ENCODE results near the gene POLD4.

POLD4 gene

DNA sequence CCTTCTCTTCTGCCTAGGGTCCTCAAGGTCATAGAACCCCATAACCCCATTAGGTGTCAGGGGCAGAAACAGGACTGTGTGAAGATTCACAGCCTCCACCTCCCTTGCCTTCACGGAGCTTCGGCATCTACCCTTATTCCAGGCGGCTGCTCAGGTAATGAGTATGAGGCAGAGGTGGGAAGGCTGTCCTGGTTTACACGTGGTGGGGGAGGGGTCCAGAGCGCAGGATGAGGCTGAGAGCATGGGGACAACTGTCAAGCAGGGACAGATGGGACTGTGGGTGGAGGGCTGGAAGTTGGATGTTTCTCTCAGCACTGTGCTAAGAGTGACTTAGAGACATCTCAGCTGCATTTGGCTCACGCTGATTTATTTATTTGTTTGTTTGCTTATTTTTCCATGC lies 34.2 kb upstream of the POLD4 start:
- DNase-seq = no peak

DNA sequence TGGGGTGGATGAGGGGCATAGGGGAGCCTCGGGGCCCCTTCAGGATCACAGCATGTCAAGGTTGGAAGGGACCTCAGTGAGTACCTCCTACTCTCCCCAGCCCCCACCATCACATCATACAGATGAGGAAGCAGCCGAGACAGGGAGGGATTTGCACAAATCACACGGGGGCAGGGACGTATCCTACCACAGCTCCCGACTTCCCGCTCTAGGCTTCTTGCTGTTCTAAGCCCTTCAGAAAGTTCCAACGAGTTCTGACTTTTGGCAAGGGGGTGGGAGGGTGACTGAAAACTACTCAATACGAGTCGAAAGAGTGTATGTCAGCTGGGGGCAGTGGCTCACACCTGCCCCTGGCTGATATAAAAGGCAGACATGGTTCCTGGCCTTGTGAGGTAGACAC lies 33.7 kb upstream of the POLD4 start:
- no peak for DNase-seq

DNA sequence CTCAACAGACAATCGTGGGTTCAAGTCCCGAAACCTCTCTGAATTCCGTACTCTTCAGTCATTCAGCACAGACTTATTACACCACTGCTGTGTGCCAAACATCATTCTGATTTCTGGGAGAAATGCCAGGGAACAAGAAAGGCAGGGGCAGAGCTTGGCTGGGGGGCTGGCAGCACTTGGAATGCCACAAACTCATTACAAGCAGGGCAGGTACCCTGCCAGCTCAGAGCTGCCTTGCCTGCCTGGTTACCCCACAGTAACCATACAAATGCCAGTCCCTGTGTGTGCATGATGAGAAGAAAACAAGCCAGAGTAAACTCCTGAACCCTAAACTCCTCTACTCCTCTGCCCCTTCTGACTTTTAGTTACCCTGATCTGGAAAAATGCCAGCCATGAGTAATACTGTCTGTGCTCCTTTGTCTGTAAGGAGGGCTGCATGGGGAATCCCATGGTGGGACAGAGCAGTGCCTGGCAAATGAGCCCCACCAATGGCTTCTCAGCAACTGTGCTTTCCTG lies 31.6 kb upstream of the POLD4 start:
- DNase-seq = peak; percentile 69

DNA sequence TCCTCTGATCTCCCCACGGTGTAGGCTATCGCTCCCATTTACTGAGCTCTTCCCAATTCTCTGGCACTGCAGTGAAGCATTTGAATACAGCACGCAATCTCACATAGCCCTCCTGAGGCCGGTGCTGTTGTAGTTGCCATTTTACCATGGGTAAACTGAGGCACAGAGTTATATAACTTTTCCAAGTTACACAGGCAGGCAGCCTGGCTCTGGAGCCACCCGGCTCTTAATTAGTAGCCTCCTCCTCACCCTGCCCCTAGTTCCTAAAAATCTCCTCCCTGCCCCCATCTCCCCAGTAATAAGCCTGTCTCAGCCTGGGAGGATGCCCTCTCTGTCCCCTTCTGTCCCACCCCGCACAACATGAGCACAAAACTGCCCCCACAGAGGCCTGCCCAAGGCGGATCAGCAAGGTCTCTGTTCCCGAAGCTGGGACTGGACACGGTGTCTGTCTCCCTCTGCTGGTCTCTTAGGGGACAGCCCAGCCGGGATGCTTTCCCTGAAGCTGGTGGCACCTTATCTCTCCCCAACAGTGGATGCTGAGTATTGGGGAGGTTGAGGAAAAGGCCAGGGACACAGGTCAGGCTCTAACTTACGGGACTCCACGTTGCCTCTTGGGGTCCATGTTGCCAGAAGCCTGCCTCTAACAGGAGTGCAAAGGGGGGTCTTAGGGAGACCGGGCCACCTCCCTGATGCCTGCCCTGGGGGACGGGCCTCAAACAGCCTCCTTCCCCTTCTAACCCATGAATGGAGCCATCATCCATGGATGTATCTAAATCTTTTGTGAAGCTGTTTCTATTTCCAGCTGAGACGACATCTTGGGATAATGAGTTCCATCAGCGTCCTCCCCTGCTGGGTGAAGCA lies 29.2 kb upstream of the POLD4 start:
- DNase-seq = peak; percentile 75

DNA sequence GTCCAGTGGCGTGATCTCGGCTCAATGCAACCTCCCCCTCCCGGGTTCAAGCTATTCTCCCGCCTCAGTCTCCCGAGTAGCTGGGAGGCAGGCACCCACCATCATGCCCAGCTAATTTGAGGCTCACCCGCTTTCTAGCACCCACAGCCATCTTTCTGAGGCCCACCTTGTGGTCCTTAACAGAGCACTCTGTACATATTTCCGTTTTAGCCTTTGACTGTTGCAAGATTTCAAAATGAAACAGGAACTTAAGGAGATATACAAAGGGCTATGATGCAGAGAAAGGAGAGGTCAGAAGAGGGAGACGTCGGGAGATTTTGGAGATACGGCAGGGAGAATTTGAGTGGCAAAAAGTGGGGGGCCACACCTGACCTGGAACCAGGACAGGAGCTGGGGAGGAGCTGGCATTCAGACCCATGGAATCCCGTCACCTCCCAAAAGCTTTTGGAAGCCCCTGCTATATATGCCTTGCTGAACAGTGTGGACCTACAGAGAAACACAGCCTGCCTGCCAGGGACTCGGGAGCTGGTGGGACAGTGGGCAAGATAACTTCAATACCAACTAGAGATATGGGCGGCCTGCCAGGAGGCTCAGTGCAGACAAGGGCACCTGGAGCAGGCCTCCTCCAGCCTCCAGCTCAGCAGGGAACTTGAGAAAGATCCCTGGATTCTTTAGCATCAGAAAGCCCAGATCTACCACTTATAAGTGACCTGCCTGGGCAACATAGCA lies 28.1 kb upstream of the POLD4 start:
- no peak for DNase-seq

DNA sequence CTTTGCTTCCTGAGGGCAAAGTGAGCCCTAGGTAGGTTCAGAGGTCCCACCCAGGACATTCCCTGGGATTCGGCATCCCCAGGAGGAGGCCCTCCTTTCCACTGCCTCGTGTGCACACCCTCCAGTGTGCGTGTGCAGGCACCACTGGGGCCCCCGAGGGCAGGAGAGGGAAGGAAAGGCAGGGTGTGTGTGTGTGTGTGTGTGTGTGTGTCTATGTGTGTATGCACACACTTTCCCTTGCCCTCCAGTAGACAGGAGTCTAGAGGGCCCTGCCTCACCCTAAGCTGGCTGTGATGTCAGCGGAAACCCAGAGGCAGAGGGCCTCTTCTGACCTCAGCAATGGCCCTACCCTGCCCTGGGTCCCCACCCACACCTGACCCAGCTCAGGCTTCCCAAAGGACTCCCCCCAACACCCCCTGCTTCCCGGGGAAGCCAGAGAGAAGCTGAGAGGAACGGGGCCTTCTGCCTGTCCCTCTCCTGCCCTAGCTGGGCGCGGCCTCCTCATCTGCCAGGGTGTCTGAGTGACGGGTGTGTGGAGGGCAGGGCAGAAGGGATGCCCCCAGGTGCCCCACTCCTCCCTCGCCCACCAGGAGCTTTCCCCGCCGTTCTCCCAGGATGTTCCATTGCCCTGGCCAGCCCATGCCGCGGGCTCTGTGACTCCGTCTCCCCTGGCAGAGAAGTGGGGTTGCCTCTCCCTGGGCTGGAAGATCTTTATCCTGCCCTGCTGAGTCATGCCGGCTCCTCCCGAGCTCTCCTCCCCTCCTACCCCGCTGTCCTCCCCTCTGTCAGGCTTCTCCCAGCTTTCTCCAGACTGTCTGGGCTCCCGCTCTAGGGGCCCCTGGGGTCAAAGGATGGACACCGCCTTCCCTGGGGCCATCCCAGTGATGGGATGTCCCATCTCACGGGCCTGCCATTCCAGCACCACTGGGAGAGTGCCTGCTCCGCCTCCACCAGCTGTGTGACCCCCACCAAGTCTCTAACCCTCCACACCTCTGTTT lies 26.0 kb upstream of the POLD4 start:
- DNase-seq = peak; percentile 61

DNA sequence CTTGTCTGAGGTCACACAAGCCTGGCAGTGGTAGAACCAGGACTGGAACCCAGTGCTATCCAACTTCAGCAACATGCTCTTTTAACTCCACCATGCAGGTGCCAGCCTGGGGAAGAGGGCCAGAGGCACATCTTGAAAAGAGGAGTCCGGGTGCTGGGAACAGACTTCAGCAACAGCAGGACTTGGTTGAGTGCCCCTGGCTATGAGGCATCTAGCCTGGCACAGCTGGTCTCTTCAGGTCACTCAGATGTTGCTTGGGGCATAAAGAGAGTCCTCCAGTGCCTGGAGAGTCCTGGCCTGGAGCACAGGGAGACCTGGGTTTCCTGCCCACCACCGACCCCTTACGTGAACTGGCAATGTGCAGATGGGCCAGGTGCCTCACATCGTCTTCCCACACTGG lies 25.2 kb upstream of the POLD4 start:
- no peak for DNase-seq

DNA sequence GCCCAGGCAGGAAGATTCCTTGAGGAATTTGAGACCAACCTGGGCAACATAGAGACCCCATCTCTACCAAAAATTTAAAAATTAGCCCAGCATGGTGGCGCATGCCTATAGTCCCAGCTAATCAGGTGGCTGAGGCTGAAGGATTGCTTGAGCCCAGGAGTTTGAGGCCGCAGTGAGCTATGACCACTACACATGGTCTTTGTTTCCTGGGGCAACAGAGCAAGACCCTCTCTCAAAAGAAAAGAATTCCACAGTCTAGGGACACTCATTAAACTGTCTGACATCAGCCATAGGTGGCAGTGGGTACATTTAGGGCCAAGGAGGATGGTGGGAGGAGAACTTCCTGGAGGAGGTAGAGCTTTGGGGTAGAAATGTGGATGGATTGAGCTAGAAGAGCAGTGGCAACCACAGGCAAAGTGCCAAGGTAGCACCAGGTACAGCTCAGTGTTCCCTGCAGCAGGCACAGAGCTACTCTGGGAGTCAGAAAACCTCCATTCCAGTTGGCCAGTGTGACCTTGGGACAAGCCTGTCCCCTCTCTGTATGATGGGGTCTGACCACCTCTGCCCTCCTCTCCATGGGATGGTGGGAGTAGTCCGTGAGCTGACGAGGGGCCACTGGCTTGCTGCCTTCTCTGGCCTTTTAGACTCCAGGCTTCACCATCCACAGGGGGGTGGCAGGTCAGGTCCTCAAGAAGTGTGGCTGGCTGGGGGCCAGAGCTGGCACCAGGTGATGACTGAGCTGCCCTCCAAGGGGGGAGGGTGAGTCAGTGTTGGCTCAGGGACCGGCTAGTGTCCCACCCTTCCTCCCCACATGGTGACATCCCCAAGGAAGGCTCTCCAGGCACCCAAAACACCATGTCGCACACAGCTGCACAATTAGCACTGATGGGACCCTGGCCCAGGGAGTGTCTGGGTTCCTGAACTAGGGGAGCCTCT lies 23.8 kb upstream of the POLD4 start:
- no peak for DNase-seq

DNA sequence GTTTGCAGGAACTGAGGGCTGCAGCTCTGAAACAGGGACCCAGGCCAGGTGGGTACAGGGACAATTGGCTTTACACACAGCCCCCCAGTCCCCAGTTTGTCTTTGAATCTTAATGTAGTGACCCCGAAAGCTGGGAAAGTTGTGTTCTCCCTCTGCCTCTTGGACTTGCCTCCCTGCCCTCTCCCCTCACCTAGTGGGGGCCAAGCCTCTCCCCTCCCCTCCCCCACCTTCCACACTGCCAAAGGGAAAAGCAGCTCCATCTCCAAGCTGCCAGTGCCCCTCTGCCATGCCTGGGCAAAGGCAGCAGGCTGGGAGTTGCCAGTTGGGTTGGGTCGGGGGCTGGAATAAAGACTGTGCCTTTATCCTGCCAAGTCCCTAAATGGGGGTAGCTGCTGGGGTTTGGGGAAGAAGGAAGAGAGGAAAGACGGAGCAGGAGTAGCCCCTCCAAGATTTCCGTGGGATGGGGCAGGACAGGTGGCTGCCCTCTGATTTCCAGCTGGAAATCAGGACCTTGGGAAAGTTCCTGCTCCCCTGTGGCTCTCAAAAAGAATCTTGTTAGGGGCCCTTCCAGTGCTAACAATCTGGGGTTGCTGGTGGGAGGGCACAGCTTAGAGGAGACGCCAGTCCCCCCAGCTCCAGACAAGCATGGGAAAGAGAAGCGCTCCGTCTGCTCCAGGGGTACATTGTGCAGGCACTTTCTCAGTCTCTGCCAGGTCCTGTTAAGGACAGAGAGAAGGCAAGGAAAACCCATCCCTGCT lies 22.9 kb upstream of the POLD4 start:
- DNase-seq = no peak

DNA sequence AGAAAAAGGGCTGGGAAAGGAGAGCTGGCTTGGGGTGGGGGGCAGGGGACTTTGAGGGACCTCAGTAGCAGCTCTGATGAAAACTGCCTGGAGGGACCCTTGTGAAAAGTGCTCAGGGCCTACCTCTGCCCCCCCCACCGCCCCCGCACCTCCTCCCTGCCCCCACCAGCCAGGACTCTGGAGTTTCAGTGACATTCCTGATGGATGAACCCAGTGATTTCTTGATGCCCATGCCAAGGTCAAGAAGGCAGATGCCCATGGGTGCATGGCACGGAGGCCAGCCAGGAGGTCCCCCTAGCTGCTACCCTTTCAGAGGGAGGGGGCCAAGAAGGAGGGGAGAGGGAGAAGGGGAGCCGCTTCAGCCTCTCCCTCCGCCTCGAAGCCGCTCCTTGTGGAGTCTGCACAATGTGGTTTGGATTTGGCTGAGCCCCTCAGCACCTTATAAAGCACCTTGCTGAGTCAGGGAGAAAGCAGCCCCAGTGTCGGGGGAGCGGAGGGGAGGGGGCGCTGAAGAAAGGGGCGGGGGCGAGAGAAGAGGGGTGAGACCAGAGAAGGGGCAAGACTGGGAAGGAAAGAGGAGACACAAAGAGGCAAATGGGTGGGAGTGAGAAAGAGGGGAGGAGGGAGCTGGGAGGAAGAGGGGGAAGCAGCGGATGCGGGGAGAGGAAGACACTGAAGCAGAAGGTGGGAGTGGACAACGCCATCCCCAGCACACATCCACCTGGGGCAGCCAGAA lies 22.1 kb upstream of the POLD4 start:
- DNase-seq = peak; percentile 26

DNA sequence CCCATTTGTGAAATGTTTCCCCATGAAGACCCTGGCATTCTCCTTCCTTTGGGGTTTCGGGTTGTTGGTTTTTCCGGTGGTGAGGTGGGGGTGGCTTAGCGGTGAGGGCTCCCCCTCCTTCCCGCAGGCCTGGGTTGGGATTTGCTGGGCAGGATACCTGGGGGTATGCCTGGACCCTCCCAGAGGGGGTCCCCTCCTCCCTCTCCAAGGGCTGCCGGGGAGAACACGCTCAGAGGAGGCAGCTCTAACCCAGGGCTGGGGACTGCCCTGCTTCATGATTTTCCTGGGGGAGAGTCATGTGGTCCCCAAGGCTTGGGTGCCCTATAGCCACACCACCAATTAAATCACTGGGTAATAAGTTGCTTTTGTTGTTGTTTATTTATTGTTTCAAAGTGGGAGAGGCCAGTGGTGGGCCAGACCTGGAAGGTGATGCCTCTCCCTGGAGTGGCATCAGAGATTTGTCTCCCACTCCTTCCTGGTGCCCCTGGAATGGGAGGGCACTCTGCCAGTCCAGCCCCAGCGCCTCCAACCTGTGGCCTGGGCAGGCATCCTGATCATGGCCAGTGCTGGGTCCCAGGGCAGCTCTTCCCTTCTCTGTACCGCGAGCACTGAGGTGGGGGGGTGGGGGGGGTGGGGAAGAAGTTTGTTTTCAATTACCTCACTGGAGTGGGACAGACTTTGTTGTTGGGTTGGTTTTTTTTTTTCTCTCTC lies 21.4 kb upstream of the POLD4 start:
- DNase-seq = peak; percentile 64

DNA sequence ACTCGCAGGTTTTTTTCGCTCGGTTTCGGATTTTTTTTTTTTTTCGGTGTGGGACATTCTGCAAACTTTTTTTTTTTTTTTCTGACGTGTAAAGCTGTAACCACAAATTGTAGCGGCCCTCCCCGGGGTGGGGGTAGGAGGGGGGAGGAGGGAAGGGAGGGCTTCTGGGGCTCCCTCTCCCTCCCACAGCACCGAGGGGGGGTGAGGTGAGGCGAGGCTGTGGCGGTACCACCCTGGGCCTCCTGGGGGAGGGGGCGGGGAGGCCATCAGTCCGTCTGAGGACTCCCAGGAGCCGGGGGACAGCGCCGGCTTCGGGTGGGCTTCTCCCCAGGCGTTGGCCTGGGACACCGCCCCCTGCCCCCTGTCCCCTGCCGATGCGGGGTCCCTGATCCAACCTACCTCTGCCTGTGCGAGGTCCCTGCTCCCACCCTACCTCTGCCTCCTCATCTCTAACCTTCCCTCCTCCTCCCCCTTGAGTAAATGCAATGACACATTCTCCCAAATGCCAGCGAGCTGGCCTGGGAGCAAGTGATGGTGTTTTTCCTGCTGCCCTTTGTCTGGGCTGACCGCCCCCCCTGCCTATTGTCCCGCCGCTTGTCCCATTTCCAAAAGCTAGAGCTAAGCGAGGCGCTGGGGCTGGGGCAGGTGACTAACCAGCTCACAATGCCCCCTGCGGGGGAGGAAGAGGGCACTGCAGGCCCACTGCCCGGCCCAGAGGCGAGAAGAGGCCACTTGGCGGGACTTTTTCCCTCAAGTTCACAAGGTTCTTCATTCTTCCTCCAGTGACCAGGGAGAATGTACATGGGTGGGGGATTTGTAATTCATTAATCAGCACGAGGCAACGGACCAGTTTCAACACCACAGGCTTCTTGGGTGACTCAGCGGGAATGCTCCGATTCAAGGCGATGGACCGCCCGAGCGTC lies 20.6 kb upstream of the POLD4 start:
- DNase-seq = peak; percentile 97

DNA sequence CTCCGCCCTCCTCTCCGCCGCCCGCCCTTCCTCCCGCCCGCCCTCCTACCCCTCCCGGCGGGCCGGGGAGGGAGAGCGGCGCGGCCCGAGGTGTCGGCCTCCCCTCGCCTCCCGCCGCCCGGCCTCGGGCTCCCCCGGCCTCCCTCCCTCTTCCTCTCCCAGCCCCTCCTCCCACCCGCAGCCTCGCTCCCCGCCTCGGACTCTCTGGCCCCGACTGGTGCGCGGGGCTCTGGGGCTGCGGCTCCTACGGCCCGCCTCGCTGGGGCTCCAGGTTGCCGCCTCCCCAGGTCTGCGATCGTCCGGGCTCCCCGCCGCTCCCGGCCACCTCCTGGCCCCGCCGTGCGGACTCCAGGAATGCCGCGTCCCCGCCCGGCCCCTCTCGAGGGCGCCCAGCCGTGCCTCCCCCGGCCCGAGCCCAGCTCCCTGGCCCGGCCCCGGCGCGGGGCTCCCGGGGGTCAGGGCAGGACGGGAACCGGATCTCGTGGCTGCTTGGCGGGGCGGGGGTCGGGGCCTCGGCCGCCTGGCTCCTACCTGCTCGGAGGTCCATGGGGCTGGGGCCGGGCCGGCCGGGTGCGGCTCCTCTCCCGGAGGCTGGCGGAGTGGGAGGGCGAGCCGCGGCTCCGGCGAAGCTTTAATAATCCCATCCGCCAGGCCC lies 19.8 kb upstream of the POLD4 start, which contains the start of gene CLCF1:
Gene CLCF1, minus strand, starts transcription at position 606 of the 655 bp plus-strand sequence. Its CDS starts 59 bp downstream, at position 547.
- DNase-seq = peak; percentile 72

DNA sequence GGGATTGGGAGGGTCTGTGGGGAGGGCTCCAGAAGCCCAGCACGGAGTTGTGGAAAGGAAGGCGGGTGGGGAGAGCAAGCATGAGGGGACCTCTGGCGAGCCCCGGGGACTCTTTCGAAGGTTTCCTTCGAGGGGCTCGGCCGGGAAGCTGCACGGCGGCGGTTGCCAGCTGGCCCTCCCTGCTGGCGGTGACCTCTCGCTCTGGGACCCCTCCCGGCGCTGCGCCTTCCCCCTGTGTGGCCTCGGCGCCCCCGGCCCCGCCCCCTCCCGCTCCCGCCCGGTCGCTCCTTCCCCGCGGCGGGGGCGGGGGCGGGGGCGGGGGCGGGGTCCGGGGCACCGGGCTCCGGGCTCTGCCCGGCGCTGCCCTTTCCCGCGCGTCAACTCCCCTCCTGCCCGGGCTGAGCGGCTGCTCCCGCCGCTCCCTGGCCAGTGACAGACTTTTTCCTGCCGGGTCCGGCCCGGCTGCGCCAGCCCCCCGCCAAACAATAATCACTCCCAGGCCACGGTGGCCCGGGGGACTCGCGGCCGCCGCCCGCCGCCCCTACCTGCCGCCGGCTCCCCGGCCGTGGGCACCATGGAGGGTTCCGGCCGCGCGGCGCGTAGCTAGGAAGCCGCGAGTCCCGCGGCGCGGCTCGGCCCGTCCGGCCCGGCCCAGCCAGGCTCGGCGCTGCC lies 19.1 kb upstream of the POLD4 start:
- DNase-seq = no peak

DNA sequence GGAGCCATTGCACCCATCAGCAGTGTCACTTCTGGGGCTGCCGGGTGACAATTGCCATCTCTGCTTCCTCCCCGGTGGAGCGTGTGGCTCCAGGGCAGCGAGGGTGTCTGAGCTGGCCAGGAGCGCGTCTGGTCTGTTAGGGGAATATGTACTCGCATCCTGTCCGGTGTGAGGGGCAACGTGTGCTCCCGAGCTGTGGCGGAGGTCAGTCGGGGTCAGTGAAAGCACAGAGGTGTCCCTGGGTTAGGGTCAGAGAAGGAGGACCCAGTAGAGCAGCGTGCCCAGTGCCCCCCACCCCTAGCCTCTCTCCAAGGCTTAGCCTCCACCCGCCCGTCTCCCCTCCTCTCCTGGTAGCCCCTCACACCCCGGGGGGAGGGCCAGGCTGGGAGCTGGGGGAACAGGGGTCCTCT lies 18.6 kb upstream of the POLD4 start:
- DNase-seq = no peak

DNA sequence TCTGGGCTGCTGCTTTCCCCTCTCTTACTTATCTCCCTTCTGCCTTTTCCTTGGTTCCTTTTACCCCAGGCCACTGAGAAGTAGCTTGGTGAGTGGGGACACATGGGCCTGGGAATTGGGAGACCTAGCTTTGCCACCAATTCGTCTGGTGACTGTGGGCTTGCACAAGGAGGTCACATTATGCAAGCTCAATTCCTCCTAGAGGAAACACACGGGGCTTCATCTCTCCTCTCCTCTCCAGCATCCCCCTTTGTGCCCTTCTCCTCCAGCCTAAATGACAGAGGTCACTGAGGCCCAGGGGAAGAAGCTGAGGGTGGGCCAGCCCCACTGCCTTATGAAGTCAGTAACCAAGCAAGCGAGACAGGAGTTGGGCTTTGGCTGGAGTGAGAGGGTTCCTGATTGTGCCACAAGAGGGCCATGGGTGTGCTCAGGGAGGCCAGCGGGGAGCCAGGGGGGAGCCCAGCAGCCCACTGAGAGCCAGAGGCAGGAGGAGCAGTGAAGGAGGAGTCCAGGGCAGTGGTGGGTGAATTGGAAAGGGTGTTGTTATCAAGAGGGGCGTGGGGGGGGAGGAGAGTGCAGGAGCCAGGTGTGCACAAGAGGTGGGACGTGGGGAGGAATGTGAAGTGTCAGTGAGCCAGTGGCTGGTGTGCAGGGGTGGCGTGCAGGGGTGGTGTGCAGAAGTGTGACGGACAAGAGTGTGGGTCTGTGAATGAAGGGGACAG lies 18.0 kb upstream of the POLD4 start:
- peak; percentile 62 for DNase-seq
